IPS-20b (cell line): Measurements from ENCODE around the gene BTD.

ENCODE experiments used
- H3K27ac ChIP-seq: one replicate; pipeline ENCODE4 v1.5.1; 2013; ENCODE audit warnings: low read length
- H3K27me3 ChIP-seq: 2 replicates; pipeline ENCODE4 v1.6.1; 2013; ENCODE audit warnings: mild to moderate bottlenecking, low read length, inconsistent platforms; ENCODE audit not compliant: insufficient read depth
- H3K36me3 ChIP-seq: 2 replicates; pipeline ENCODE4 v1.6.1; 2013; ENCODE audit warnings: low read depth, mild to moderate bottlenecking, inconsistent platforms, low read length, moderate library complexity; ENCODE audit not compliant: insufficient read depth
- H3K4me1 ChIP-seq: 2 replicates; pipeline ENCODE4 v1.6.1; 2013; ENCODE audit warnings: mild to moderate bottlenecking, control low read depth, inconsistent platforms, low read length, moderate library complexity; ENCODE audit not compliant: insufficient read depth
- H3K4me3 ChIP-seq: 2 replicates; pipeline ENCODE4 v1.5.1; 2013; ENCODE audit warnings: mild to moderate bottlenecking, low read length, inconsistent platforms
- H3K9ac ChIP-seq: 2 replicates; pipeline ENCODE4 v1.6.1; 2013; ENCODE audit warnings: low read depth, mild to moderate bottlenecking, inconsistent platforms, low read length, moderate library complexity
- H3K9me3 ChIP-seq: 2 replicates; pipeline ENCODE4 v1.6.1; 2013; ENCODE audit warnings: mild to moderate bottlenecking, low read depth, low read length, inconsistent platforms; ENCODE audit not compliant: insufficient read depth

Gene BTD

DNA sequence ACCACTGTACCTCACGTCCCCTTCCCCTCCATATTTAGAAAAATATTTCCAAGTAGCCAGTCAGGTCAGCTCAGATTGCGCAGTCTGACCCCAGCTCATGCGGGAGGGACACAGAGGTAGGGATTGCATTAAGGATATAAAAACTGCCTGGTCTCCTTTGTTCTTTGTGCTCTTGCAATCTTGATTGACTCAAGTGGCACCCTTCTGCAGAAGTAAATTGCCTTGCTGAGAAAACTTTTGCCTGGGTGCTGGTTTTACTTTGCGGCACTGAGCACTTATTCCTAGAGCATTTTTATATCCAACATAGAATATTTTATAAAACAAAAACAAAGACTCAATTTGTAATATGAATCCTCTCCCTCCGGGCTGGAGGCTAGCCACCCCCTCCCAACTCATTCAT is 54.8 kb downstream of the BTD start:
- no peaks in the 10 kb centered on the region for H3K4me1 ChIP-seq
- no peaks in the 10 kb centered on the region for H3K27me3 ChIP-seq
- H3K9ac ChIP-seq, result no peak overlapping the region
- H3K27ac ChIP-seq, result no peak overlapping the region
- H3K9me3 ChIP-seq, result peaks cover 24% of the 10 kb centered on the region
- no peaks in the 10 kb centered on the region for H3K36me3 ChIP-seq
- no peak overlapping the region for H3K4me3 ChIP-seq

DNA sequence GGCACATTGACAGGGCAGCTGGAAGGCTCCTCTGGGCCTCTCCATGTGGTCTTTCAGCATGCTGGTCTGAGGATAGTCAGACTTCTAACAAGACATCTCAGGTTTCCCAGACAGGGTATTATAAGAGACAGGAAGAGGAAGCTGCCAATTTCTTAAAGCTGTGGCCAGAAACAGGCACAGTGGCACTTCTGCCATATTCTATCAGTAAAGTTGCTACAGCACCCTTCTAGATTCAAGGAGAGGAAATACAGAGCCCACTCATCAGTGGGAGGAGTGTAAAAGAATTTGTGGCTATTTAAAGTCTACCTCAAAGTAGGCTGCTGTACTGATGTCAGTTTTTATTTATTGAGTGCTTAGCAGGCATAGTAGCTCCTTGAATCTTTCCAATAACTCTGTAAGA is 55.5 kb downstream of the BTD start:
- no peaks in the 10 kb centered on the region for H3K4me1 ChIP-seq
- H3K27me3 ChIP-seq, result no peaks in the 10 kb centered on the region
- H3K9ac ChIP-seq, result no peak overlapping the region
- H3K4me3 ChIP-seq, result no peak overlapping the region
- peaks cover 24% of the 10 kb centered on the region for H3K9me3 ChIP-seq
- no peak overlapping the region for H3K27ac ChIP-seq
- H3K36me3 ChIP-seq, result no peaks in the 10 kb centered on the region

DNA sequence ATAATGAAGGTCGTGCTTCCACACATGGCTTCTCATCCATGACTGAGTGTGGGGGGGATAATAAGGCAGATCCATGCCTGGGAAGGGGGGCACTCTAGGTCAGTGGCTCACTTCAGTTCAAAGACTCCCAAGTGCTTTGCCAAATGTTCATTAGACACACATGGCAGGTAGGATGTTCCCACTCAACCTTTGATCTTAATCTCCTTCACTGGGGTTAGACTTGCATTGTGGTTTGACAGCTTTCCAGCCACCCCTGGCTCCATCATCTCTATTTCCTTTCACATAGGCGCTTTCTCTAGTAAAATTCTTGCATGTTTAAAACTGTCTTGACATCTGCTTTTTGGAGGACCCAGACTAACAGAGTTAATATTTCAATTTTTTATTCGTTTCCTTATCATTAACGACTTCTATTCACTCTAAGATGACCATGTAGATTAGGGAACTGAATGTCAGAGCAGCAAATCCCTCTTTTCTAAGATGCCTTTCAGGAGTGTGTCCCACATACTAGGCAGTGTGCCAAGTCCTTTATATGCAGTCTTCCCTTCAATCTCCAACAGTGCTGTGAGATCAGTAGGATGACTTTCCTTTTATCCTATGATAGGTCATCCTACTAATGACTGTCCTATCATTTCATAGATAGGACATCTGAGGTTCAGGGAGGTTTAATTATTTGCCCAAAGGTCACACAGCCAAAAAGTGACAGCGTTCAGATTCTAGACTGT is 57.9 kb downstream of the BTD start:
- H3K27me3 ChIP-seq, result no peaks in the 10 kb centered on the region
- H3K9ac ChIP-seq, result no peak overlapping the region
- H3K36me3 ChIP-seq, result no peaks in the 10 kb centered on the region
- no peak overlapping the region for H3K27ac ChIP-seq
- H3K4me1 ChIP-seq, result no peaks in the 10 kb centered on the region
- H3K4me3 ChIP-seq, result no peak overlapping the region
- H3K9me3 ChIP-seq, result peaks cover 24% of the 10 kb centered on the region

GRCh38 chr3:15660055-15660935 is 58.8 kb downstream of the BTD start:
- no peaks in the 10 kb centered on the region for H3K4me1 ChIP-seq
- H3K27ac ChIP-seq, result no peak overlapping the region
- no peak overlapping the region for H3K9ac ChIP-seq
- H3K27me3 ChIP-seq, result no peaks in the 10 kb centered on the region
- peaks cover 22% of the 10 kb centered on the region for H3K9me3 ChIP-seq
- H3K4me3 ChIP-seq, result no peak overlapping the region
- no peaks in the 10 kb centered on the region for H3K36me3 ChIP-seq

DNA sequence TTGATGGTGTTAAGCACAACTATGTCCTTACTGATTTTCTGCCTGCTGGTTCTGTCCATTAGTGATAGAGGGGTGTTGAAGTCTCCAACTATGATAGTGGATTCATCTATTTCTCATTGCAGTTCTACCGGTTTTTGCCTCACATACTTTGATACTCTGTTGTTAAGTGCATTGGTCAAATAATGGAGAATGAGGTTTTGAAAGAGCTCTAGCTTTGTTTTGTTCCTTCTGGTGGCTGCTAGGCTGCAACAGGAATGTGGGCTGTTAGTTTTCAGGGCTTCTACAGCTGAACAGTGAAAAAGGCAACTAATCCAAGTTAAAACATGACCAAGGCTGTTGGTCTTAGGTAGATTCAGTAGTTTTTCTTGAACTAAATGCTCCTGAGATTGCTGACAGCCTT is 62.6 kb downstream of the BTD start:
- H3K4me3 ChIP-seq, result no peak overlapping the region
- H3K27me3 ChIP-seq, result no peaks in the 10 kb centered on the region
- peaks cover 9% of the 10 kb centered on the region for H3K36me3 ChIP-seq
- H3K9ac ChIP-seq, result no peak overlapping the region
- no peak overlapping the region for H3K27ac ChIP-seq
- H3K9me3 ChIP-seq, result no peaks in the 10 kb centered on the region
- peaks cover 9% of the 10 kb centered on the region; the same call in 1 of the 2 replicates for H3K4me1 ChIP-seq

DNA sequence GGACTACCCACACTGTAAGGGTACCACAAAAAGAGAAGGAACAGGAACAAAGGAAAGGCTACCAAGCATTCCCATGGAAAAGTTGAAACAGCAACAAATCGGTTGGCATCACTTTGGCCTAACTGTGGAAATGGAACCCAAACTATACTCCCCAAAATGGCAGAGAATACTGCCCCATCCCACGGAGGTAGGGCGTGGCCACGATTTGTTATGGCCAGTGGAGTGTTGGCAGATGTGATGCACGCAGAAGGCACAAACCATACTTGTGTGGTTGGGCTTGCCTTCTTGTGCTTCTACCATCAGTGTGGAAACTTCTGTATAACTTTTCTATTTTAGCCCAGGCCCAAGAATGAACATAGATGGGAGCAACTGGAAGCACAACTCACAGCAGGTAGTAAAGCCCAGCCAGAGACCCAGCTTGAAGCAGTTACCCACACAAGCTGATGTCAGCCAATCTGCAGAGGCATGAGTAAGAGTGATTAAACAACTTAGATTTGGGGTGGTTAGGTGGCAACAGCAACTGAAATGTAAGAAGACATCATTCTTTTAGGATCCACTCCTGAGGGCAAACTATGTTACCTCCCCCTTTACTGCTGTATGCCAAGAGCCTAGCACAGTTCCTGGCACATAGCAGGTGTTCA is 64.1 kb downstream of the BTD start:
- Histone ChIP-seq H3K27ac (no peak overlapping the region), H3K9me3 (no peaks in the 10 kb centered on the region), H3K4me1 (peaks cover 14% of the 10 kb centered on the region; the same call in 1 of the 2 replicates), H3K27me3 (no peaks in the 10 kb centered on the region), H3K9ac (no peak overlapping the region), H3K36me3 (peaks cover 22% of the 10 kb centered on the region), H3K4me3 (no peak overlapping the region)

DNA sequence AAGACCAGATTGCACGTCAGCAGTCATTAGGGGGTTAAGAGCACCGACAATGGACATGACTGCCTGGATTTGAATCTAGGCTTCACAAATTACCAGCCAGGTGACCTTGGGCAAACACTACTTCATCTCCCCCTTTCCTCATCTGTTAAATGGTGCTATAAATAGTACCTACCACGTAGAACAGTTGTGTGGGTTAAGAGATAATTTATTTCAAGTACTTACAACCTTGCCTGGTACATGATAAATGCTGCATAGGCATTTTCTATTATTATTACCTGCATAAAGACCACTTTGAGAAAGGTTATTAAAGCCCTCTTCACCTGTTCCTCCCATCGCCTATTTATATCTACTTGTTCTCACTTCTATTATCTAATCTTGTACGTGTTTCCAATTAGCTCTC is 64.7 kb downstream of the BTD start:
- H3K4me1 ChIP-seq, result peaks cover 14% of the 10 kb centered on the region; the same call in 1 of the 2 replicates
- H3K9me3 ChIP-seq, result no peaks in the 10 kb centered on the region
- H3K9ac ChIP-seq, result no peak overlapping the region
- H3K36me3 ChIP-seq, result peaks cover 28% of the 10 kb centered on the region
- no peak overlapping the region for H3K4me3 ChIP-seq
- no peak overlapping the region for H3K27ac ChIP-seq
- no peaks in the 10 kb centered on the region for H3K27me3 ChIP-seq

DNA sequence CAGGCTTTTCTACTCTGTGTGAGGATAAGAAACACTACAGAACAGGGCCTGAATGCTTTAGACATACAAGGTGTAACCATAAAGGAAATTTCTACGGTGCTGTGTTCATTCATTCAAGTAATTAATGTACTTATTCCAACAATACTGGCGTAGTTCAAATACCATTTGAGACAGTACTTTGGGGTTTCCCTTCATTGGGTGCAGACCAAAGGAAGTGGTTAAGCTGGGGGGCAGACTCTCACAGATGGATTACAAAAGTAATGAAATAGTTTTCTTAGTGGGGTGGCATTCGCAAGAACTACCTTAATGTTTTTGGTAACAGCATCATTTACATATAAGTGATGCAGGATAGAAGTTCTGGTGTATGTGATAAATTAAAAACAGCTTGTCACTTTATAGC is 65.9 kb downstream of the BTD start:
- no peaks in the 10 kb centered on the region for H3K9me3 ChIP-seq
- H3K4me1 ChIP-seq, result peaks cover 14% of the 10 kb centered on the region; the same call in 1 of the 2 replicates
- H3K4me3 ChIP-seq, result no peak overlapping the region
- H3K36me3 ChIP-seq, result peaks cover 34% of the 10 kb centered on the region
- no peaks in the 10 kb centered on the region for H3K27me3 ChIP-seq
- no peak overlapping the region for H3K9ac ChIP-seq
- H3K27ac ChIP-seq, result no peak overlapping the region

DNA sequence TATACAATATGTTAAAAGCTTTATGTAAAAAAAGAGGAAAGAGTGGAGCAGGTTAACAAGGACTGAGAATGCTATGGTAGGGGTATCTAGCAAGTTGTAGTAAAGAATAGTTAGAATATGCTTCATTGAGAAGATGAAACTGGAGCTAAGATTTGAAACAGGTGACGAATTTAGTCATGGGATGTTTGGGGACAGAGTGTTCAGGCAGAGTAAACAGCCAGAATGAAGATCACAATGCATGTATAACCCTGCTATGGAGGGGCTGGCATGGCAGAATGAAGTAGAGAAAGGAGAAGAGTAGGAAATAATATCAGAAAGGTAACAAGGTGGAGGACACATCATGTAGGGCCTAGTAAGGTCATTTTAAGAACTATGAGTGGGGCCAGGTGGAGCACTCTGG is 72.0 kb downstream of the BTD start:
- no peak overlapping the region for H3K9ac ChIP-seq
- no peaks in the 10 kb centered on the region for H3K27me3 ChIP-seq
- no peaks in the 10 kb centered on the region for H3K9me3 ChIP-seq
- peaks cover 78% of the 10 kb centered on the region for H3K36me3 ChIP-seq
- no peak overlapping the region for H3K27ac ChIP-seq
- no peak overlapping the region for H3K4me3 ChIP-seq
- peaks cover 11% of the 10 kb centered on the region; the same call in 1 of the 2 replicates for H3K4me1 ChIP-seq

DNA sequence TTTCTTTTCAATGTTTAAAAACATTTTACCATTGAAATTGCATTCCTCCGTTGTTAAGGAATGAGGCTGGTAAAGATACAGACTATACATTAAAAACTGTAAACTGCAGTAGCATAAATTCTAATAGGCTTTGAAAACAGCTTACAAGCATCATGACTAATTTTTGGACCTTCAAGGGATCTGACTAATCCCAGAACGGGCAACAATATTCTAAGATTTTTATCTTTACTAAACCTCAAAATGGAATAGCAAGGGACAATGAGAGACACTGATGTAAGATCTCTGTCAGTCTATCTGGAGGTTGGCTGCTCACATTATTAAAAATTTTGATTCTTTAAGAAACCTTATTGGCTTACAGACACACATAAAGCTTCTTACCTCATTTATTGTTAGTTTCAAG is 74.7 kb downstream of the BTD start:
- Histone ChIP-seq H3K9me3 (no peaks in the 10 kb centered on the region), H3K9ac (no peak overlapping the region), H3K27me3 (no peaks in the 10 kb centered on the region), H3K4me1 (no peaks in the 10 kb centered on the region), H3K4me3 (no peak overlapping the region), H3K36me3 (peaks cover 76% of the 10 kb centered on the region), H3K27ac (no peak overlapping the region)

- H3K9me3 ChIP-seq, result no peaks in the 10 kb centered on the region
- H3K4me1 ChIP-seq, result no peaks in the 10 kb centered on the region
- H3K4me3 ChIP-seq, result no peak overlapping the region
- H3K27me3 ChIP-seq, result no peaks in the 10 kb centered on the region
- peaks cover 81% of the 10 kb centered on the region for H3K36me3 ChIP-seq
- no peak overlapping the region for H3K9ac ChIP-seq
- H3K27ac ChIP-seq, result no peak overlapping the region
Measured at GRCh38 chr3:15679306-15679705, 77.8 kb downstream of the BTD start.
